ENCODE results near the gene TMEM107.
A peak's percentile ranks its signal among the peaks of the same experiment; 100 is the strongest.

The TMEM107 gene

GRCh38 chr17:8150194-8151119 lies 25.7 kb downstream of the TMEM107 start:
- no peaks in the 10 kb centered on the region for H3K9me3 ChIP-seq (ENCODE audit: insufficient read depth, low read length)
- H3K27me3 ChIP-seq (ENCODE audit: insufficient read depth, insufficient read length) = no peaks in the 10 kb centered on the region
- peaks cover 47% of the 10 kb centered on the region for H3K36me3 ChIP-seq (ENCODE audit: insufficient read depth, insufficient read length, low read length)
- peaks cover 9% of the 10 kb centered on the region for H3K4me1 ChIP-seq (ENCODE audit: insufficient read depth, insufficient read length)
- H3K4me3 ChIP-seq (ENCODE audit: insufficient read length, low read depth) = peak overlapping the region; percentile 90
- TF ChIP-seq YY1 (IDR thresholded peaks at IDR 0.05; ENCODE audit: insufficient read depth, insufficient read length) (no peak), SUZ12 (IDR thresholded peaks at IDR 0.05; ENCODE audit: extremely low read depth, insufficient read depth, insufficient read length) (no peak), ZNF274 (IDR thresholded peaks at IDR 0.05; ENCODE audit: low read depth, low read length) (no peak)
- no peak for DNase-seq (ENCODE audit: low read depth, low spot score)
- peak overlapping the region; percentile 57 for H3K9ac ChIP-seq (ENCODE audit: insufficient read length, low read depth)

DNA sequence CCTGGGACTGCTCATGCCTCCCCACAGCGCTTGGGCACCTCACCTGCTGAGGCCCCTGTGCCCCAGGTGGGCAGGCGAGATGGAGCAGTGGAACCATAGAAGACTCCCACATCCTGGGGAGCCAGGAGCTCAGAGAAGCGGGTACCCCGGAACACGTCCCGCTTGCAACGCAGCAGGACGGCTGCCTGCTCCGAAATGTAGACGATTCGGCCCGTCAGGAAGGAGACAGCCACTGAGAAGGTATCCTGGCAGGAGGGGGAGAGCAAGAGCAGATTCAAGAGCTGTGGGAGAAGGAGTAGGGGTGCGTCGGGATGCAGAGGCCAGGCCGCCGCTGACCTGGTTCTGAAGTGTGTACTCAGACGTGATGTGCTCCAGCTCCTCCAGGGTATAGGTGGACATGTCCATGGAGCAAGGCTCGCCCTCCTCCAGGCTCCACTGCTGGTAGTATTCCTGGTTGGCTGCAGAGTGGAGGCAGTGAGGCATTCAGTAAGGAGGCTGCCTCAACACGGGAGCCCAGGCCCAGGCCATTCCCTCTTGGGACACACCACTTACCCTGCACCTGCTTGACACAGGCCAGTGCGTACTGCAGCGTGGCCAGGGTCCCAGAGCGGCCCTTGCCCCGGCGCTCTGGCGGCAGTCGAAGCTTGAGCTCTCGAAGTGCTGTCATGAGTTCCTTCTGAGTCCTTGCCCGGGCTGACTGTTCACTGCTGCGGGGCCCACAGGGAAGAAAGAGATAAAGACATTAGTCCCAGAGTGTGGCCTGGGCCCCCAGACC lies 26.6 kb downstream of the TMEM107 start:
- H3K36me3 ChIP-seq (ENCODE audit: insufficient read depth, insufficient read length, low read length) = peaks cover 51% of the 10 kb centered on the region
- no peaks in the 10 kb centered on the region for H3K9me3 ChIP-seq (ENCODE audit: insufficient read depth, low read length)
- TF ChIP-seq YY1 (IDR thresholded peaks at IDR 0.05; ENCODE audit: insufficient read depth, insufficient read length) (no peak), ZNF274 (IDR thresholded peaks at IDR 0.05; ENCODE audit: low read depth, low read length) (no peak), SUZ12 (IDR thresholded peaks at IDR 0.05; ENCODE audit: extremely low read depth, insufficient read depth, insufficient read length) (no peak)
- no peak for DNase-seq (ENCODE audit: low read depth, low spot score)
- H3K4me3 ChIP-seq (ENCODE audit: insufficient read length, low read depth) = no peak overlapping the region
- no peaks in the 10 kb centered on the region for H3K27me3 ChIP-seq (ENCODE audit: insufficient read depth, insufficient read length)
- H3K9ac ChIP-seq (ENCODE audit: insufficient read length, low read depth) = no peak overlapping the region
- peaks cover 9% of the 10 kb centered on the region for H3K4me1 ChIP-seq (ENCODE audit: insufficient read depth, insufficient read length)

- Histone ChIP-seq H3K4me1 (ENCODE audit: insufficient read depth, insufficient read length) (peaks cover 9% of the 10 kb centered on the region), H3K27me3 (ENCODE audit: insufficient read depth, insufficient read length) (no peaks in the 10 kb centered on the region), H3K36me3 (ENCODE audit: insufficient read depth, insufficient read length, low read length) (peaks cover 60% of the 10 kb centered on the region), H3K9me3 (ENCODE audit: insufficient read depth, low read length) (no peaks in the 10 kb centered on the region), H3K9ac (ENCODE audit: insufficient read length, low read depth) (no peak overlapping the region), H3K4me3 (ENCODE audit: insufficient read length, low read depth) (no peak overlapping the region)
- no peak for DNase-seq (ENCODE audit: low read depth, low spot score)
- no peak for TF ChIP-seq YY1 (IDR thresholded peaks at IDR 0.05; ENCODE audit: insufficient read depth, insufficient read length)
- no peak for TF ChIP-seq ZNF274 (IDR thresholded peaks at IDR 0.05; ENCODE audit: low read depth, low read length)
- TF ChIP-seq SUZ12 (IDR thresholded peaks at IDR 0.05; ENCODE audit: extremely low read depth, insufficient read depth, insufficient read length) = no peak
Observed at GRCh38 chr17:8148560-8148959, 27.6 kb downstream of the TMEM107 start.

DNA sequence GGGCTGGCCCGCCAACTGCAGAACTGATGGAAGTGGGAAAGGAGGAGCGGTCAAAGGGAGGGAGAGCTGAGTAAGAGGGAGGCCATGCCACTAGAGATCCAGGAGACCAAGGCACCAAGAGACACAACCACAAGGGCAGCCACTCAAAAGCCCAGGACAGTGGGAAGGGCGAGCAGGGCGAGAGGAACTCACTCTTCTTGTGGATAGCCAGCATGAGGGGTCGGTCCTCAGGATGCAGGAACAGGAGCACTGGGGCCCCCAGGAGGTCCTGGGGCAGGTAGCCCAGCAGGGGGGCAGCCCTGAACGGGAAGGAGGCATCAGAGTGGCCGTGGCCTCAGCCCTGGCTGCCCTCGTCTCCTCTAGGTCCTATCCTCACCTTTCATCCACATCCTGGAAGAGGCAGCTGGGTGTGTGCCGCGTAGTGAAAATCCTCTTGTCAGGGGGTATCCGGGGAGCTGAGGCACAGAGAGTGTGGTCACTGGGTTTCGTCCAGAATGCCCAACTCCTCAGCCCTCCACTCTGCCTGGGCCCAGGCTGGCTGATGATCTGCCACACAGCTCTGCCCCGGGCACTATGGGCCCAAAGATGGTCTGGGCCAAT lies 28.3 kb downstream of the TMEM107 start:
- TF ChIP-seq YY1 (IDR thresholded peaks at IDR 0.05; ENCODE audit: insufficient read depth, insufficient read length) (no peak), ZNF274 (IDR thresholded peaks at IDR 0.05; ENCODE audit: low read depth, low read length) (no peak), SUZ12 (IDR thresholded peaks at IDR 0.05; ENCODE audit: extremely low read depth, insufficient read depth, insufficient read length) (no peak)

GRCh38 chr17:8147141-8147804 lies 28.9 kb downstream of the TMEM107 start:
- no peak for DNase-seq (ENCODE audit: low read depth, low spot score)

More for the DNA sequence above, 28.3 kb downstream of the TMEM107 start:
- Histone ChIP-seq H3K9ac (ENCODE audit: insufficient read length, low read depth) (no peak overlapping the region), H3K4me3 (ENCODE audit: insufficient read length, low read depth) (no peak overlapping the region), H3K4me1 (ENCODE audit: insufficient read depth, insufficient read length) (peaks cover 4% of the 10 kb centered on the region), H3K36me3 (ENCODE audit: insufficient read depth, insufficient read length, low read length) (peaks cover 66% of the 10 kb centered on the region), H3K9me3 (ENCODE audit: insufficient read depth, low read length) (no peaks in the 10 kb centered on the region), H3K27me3 (ENCODE audit: insufficient read depth, insufficient read length) (no peaks in the 10 kb centered on the region)
- DNase-seq (ENCODE audit: low read depth, low spot score) = no peak

GRCh38 chr17:8146381-8147140 lies 29.6 kb downstream of the TMEM107 start:
- TF ChIP-seq ZNF274 (IDR thresholded peaks at IDR 0.05; ENCODE audit: low read depth, low read length) = no peak
- no peak for TF ChIP-seq YY1 (IDR thresholded peaks at IDR 0.05; ENCODE audit: insufficient read depth, insufficient read length)
- Histone ChIP-seq H3K27me3 (ENCODE audit: insufficient read depth, insufficient read length) (no peaks in the 10 kb centered on the region), H3K36me3 (ENCODE audit: insufficient read depth, insufficient read length, low read length) (peaks cover 78% of the 10 kb centered on the region), H3K4me3 (ENCODE audit: insufficient read length, low read depth) (no peak overlapping the region), H3K9me3 (ENCODE audit: insufficient read depth, low read length) (no peaks in the 10 kb centered on the region), H3K9ac (ENCODE audit: insufficient read length, low read depth) (no peak overlapping the region), H3K4me1 (ENCODE audit: insufficient read depth, insufficient read length) (no peaks in the 10 kb centered on the region)
- no peak for DNase-seq (ENCODE audit: low read depth, low spot score)

More at GRCh38 chr17:8147141-8147804, 28.9 kb downstream of the TMEM107 start:
- Histone ChIP-seq H3K27me3 (ENCODE audit: insufficient read depth, insufficient read length) (no peaks in the 10 kb centered on the region), H3K9ac (ENCODE audit: insufficient read length, low read depth) (no peak overlapping the region), H3K36me3 (ENCODE audit: insufficient read depth, insufficient read length, low read length) (peaks cover 72% of the 10 kb centered on the region), H3K4me1 (ENCODE audit: insufficient read depth, insufficient read length) (no peaks in the 10 kb centered on the region), H3K9me3 (ENCODE audit: insufficient read depth, low read length) (no peaks in the 10 kb centered on the region), H3K4me3 (ENCODE audit: insufficient read length, low read depth) (no peak overlapping the region)
- TF ChIP-seq SUZ12 (IDR thresholded peaks at IDR 0.05; ENCODE audit: extremely low read depth, insufficient read depth, insufficient read length) (no peak), YY1 (IDR thresholded peaks at IDR 0.05; ENCODE audit: insufficient read depth, insufficient read length) (no peak), ZNF274 (IDR thresholded peaks at IDR 0.05; ENCODE audit: low read depth, low read length) (no peak)

All from NT2/D1 (cell line).